ENCODE data around the gene NFX1.
A peak's percentile ranks its signal among the peaks of the same experiment; 100 is the strongest.

Gene NFX1

GRCh38 chr9:33267151-33267767 lies 23.1 kb upstream of the NFX1 start:
- no peak for DNase-seq

- no peak for DNase-seq
Observed at GRCh38 chr9:33270146-33270545, 20.2 kb upstream of the NFX1 start.

- no peak for DNase-seq
Observed at GRCh38 chr9:33272061-33272460, 18.3 kb upstream of the NFX1 start.

GRCh38 chr9:33273266-33273971 lies 16.9 kb upstream of the NFX1 start:
- DNase-seq, result no peak

GRCh38 chr9:33273972-33274328 lies 16.4 kb upstream of the NFX1 start:
- peak; percentile 31 for DNase-seq

GRCh38 chr9:33277484-33277883 lies 12.8 kb upstream of the NFX1 start:
- no peak for DNase-seq

GRCh38 chr9:33285502-33285901 lies 4.8 kb upstream of the NFX1 start:
- no peak for DNase-seq

- peak; percentile 60 for DNase-seq
Observed at GRCh38 chr9:33287087-33287490, 3.2 kb upstream of the NFX1 start.

GRCh38 chr9:33288235-33288634 lies 2.1 kb upstream of the NFX1 start:
- no peak for DNase-seq

GRCh38 chr9:33288828-33289483 lies 1.4 kb upstream of the NFX1 start:
- DNase-seq, result no peak

GRCh38 chr9:33289496-33289895 lies 820 bp upstream of the NFX1 start:
- no peak for DNase-seq

- no peak for DNase-seq
Observed at GRCh38 chr9:33289936-33290246, 425 bp upstream of the NFX1 start.

GRCh38 chr9:33291031-33291397 lies 698 bp downstream of the NFX1 start:
- DNase-seq, result no peak

GRCh38 chr9:33291901-33292300 lies 1.6 kb downstream of the NFX1 start:
- no peak for DNase-seq

GRCh38 chr9:33293782-33294181 lies 3.5 kb downstream of the NFX1 start:
- no peak for DNase-seq

- DNase-seq, result no peak
Observed at GRCh38 chr9:33294670-33295432, 4.5 kb downstream of the NFX1 start.

- DNase-seq, result no peak
Observed at GRCh38 chr9:33295571-33295970, 5.3 kb downstream of the NFX1 start.

GRCh38 chr9:33297432-33297831 lies 7.1 kb downstream of the NFX1 start:
- DNase-seq, result no peak

GRCh38 chr9:33300546-33300945 lies 10.2 kb downstream of the NFX1 start:
- DNase-seq, result no peak

GRCh38 chr9:33304362-33304761 lies 14.0 kb downstream of the NFX1 start:
- no peak for DNase-seq

- no peak for DNase-seq
Observed at GRCh38 chr9:33306037-33306436, 15.7 kb downstream of the NFX1 start.

GRCh38 chr9:33307067-33307466 lies 16.8 kb downstream of the NFX1 start:
- DNase-seq, result no peak

- no peak for DNase-seq
Observed at GRCh38 chr9:33309903-33310302, 19.6 kb downstream of the NFX1 start.

GRCh38 chr9:33310748-33311147 lies 20.4 kb downstream of the NFX1 start:
- no peak for DNase-seq
